ENCODE data around the gene RNASE11.

DNA sequence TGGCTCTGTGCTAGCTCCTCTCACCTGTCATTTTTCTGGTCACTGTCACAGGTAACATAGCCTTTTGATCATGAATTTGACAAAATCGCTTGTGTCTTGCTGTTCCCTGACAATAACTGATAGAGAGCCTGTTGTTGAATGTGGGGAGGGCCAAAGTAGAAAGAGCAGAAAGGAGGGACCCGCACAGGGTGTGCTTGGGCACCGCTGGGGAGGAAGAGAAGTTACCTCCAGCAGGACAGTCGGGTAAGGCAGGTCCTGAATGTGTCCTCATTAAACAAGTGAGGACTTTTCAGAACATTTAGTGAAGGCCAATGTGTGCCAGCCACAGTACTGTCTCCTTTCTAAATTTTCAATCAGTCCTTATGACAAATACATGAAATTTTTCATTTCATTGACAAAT lies 3.4 kb upstream of the RNASE11 start, which contains the start of gene RNASE12:
- TF ChIP-seq CTCF (IDR thresholded peaks at IDR 0.05) (no peak), POLR2AphosphoS5 (IDR thresholded peaks at IDR 0.05) (no peak)
